ENCODE results near the gene SGTA.

The SGTA gene

DNA sequence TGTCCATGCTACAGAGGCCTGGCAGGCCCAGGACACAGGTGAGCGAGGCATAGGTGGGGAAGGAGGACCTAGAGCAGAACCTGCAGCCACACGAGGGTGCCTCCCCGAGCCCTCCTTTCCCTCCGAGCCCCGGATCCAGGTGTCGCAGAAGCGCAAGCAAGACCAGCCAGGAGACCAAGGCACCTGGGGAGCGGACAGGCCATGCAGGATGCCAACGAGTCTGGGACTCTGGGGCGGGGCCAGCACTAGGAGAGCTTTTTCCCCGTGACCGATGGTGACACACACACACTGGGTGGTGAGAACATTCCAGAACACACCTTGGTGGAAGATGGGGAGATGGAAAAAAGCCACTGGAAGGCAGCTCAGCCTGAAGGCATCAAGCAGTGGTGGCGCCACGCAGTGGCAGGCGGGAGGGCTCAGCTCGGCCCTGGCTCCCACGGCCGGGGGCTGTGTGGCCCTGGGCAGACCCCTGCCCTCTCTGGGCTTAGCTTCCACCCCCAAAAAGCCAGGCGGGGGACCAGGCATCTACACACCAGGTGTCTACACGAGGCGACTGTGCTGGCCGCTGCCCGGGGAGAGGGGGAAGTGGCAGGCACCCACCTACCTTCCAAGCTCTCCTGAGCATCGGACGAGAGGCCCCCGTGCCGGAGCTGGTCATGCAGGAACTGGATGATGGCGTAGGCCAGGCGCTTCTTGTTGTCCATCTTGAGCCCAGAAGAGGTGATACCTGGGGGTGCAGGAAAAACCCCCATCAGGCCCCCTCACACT is 14.5 kb downstream of the SGTA start:
- no peak for DNase-seq

DNA sequence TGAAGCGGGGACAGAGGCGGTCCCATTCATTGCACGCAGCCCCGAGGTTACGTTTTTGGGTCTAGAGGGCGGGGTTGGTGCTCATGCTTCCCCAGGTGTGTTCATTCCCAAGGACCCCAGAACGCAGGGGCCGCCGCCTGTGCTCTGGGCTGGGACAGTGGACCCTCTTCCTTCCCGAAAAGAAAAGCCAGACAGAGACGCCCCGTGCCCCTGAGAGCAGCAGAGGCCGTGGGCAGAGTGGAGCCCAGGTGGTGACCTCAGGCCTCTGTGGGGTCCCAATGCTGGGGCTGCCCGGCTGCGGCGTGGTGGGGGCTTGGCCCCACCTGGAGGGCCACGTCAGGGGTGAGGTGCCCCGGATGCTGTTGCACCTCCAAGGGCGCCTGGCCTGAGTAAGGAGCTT is 15.4 kb downstream of the SGTA start:
- no peak for DNase-seq

DNA sequence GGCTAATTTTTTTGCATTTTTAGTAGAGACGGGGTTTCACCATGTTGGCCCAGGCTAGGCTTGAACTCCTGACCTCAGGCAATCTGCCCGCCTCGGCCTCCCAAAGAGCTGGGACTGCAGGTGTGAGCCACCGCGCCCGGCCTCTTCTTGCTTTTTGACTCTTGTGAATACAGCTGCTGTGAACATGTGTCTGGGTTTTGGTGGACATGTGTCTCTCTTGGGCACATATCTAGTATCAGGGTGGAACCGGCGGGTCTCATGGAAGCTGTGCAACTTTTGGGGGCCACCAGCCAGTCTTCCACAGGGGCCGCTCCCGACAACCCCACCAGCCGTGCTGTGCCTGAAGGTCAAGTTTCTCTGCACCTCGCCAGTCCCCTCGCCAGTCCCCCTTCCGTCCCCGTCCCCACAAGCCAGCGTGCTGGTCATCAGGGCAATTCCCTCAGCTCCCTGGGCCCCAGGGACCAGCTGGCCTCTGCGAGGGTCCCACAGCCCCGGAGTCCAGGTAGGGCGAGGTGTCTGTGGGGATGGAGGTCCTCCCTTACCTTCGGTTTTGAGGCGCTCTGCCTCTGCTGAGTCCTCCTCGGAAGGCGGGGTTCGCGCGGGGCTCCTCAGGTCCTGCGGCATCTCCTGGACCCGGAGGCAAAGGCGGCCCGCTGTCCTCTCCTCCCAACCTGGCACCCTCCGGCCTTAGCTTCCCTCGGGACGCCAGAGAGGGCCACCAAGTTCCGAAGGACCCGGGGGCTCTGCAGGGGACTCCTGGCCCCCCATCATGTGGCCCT is 16.3 kb downstream of the SGTA start:
- no peak for DNase-seq

DNA sequence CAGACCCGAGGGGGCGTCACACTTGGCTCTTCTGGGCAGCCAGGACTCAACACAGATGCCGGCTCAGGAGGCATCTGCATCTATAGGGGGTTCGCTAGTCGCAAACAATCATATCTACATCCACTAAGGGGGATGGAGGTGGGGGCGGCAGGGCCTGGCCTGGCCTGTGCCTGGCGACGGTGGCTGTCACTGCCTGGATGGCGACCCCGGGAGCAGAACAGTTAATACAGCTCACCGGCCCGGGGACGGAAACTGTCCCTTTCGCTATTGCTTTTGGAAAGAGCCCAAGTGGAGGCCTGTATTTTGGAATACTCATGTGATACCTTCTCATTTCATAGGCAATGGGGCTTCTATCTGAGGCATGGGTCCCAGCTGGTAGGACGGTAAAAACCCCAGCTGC is 17.7 kb downstream of the SGTA start:
- DNase-seq = no peak

DNA sequence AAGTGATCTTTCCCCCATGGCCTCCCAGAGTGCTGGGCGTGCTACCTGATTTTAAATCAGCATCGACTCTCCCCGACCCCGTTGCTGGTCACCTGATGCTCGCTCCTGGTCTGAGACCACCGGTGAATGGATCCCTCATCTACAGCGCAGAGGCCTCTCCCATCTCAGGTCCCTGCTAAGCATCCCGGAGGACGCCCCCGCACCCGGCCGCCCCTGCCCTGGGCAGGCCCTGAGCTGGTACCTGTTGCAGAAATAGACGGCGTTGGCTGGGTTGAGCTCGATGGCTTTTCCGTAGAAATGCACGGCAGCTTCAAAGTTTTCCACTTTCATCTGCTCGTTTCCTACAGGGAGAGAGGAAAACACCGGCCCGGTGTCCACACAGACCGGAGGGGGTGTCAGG is 18.1 kb downstream of the SGTA start:
- DNase-seq = no peak

DNA sequence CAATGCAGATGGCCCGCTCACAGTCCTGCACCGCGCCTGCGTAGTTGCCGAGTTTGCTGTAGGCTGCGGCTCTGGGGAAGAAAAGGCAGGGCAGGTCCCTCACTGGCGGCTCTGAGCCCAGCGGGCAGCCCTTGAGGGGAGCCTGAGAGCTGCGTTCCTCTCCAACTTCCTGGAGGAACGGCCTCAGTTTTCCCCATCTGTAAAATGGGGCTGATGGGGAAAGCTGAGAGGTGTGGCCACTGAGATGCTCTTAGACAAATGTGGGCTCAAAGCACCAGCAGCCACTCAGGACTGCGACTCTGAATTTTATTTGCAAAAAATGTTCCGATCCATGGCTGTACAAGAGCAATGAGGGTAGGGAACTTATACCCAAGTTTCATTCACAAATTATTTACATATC is 19.4 kb downstream of the SGTA start:
- DNase-seq = no peak

DNA sequence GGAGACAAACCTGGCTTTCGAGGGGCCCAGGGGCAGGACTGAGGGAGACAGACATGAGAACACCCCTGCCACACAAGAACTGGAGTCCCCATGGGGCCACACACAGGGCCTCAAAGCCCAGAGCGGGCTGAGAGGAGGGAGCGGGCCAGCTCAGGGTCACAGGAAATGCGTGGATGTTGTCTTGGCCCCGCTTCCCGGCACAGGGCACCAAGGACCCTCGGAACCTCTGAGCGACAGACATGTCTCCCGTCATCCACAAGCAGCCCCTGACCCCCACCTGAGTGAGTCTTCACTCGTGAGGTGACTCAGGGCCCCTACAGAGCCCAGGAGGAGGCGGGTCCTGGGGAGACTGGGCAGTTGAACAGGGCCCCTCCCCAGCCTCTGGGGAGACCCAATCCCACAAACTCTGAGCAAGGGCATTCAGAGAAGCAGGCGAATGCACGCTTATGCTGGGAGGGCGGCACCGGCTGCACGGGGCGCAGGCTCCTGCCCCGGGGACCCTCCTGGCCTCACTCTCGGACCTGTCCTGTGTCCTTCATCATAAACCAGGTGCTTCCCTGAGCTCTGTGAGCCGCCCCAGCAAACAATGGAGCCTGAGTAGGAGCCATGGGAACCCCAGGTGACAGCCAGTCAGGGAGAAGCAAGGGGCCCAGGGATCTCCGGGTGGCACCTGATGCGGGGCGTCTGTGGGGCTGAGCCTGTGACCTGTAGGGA is 20.1 kb downstream of the SGTA start:
- no peak for DNase-seq

DNA sequence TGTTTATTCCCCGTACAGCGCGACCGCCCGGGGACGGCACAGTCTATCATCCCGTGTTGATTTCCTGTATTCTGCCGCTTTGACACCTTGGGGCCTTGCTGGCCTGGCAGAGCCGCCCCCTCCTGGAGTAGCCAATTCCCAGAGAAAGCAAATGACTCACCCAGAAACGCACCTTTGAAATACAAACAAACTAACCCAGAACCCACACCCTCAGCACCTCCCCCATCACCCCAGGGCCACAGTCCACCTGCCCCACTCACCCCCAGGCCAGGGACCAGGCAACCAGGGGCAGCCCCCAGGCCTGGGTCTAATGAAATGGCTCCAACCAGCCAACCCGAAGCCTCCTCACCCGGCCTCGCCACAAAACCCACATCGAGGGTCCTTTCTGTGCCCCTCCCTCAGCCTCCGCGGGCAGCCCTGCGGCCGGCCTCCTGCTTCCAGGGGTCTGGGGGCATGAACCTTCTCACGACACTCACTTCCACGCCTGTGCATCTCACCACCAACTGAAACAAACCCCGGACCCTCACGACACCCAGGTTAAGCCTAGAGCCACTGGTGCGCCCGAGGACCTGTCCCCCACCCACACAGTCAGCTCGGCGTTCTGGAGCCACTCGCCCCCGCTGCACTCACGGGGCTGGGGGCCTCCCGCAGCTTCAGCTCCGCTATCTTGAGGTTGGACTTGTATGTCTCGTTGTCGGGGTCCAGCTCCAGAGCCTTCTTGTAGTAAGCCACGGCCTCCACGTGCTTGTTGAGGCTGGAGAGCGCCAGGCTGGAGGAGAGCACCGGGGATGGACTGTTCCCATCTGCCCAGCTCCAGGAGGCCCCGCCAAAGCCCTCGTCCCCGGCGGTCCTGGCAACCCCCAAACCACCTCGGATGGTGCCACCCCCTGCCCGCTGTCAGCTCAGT is 20.9 kb downstream of the SGTA start:
- DNase-seq = no peak

DNA sequence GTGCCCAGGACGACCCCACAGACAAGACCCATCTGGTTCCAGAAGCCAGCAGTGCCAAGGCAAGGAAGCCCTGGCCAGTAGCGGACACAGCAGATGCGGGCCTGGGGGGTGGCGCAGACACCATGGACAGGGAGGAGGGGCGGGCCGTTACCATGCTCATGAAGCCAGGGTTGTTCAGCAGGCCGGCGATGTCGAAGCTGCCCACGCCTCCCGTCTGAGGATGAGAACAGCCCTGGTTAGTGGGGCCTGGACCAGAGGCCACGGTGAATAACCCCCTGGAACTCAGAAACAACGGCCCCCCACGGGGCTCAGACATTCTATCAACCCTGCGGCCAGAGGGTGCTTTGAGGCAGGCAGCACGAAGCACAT is 21.8 kb downstream of the SGTA start:
- DNase-seq = no peak

DNA sequence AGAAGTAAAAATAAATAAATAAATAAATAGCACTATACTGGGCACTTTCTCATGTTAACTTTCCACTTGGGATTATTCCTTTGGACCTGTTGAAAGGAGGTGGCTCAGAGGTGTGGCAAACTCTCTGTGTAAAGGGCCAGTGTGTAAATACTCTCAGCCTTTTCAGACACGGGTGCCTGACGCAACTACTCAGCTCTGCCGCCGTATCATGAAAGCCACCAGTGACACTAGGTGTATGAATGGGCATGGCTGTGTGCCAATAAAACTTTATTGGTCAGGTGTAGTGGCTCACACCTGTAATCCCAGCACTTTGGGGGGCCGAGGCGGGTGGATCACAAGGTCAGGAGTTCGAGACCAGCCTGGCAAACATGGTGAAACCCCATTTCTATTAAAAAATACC is 23.1 kb downstream of the SGTA start:
- DNase-seq = no peak

DNA sequence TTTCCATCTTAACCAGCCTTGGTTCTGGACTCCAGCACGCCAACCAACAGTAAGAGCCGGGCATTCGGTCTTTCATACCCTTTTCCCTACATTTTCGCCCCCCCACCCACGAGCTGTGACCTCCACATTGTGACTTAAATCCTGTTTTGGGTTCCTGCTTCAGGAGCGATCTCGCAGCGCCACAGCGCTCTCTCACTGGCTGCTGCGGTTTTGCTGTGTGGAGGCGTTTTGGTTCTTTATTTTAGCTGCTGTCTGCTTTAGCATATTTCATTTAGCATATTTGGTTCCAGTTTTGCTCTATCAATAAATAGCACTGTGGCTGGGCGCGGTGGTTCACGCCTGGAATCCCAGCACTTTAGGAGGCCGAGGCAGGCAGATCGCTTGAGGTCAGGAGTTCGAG is 23.7 kb downstream of the SGTA start:
- no peak for DNase-seq

DNA sequence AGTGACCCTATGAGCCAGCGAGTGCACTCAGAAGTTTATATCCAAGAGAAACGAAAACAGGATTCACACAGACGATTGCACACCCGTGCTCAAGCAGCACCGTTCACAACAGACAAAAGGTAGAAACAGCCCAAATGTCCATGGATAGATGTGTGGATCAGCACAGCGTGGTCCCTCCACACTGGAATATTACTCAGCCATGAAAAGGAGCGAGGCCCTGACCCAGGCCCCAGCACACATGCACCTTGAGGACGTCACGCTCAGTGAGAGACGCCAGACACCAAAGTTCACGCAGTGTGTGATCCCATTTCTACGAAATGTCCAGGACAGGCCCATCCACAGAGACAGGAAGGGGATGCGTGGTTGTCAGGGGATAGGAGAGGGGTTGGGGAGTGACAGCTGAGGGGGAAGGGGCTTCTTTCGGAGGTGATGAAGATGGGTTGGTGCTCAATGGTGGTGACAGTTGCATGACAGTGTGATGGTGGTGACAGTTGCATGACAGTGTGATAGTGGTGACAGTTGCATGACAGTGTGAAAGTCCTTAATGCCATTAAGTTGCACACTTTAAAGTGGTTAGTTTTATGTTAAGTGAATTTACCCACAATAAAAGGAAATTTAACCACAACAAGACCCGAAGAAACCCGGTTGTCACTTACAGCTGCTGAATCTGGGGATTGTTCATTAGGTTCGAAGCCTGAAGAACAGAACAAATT is 24.3 kb downstream of the SGTA start:
- no peak for DNase-seq

DNA sequence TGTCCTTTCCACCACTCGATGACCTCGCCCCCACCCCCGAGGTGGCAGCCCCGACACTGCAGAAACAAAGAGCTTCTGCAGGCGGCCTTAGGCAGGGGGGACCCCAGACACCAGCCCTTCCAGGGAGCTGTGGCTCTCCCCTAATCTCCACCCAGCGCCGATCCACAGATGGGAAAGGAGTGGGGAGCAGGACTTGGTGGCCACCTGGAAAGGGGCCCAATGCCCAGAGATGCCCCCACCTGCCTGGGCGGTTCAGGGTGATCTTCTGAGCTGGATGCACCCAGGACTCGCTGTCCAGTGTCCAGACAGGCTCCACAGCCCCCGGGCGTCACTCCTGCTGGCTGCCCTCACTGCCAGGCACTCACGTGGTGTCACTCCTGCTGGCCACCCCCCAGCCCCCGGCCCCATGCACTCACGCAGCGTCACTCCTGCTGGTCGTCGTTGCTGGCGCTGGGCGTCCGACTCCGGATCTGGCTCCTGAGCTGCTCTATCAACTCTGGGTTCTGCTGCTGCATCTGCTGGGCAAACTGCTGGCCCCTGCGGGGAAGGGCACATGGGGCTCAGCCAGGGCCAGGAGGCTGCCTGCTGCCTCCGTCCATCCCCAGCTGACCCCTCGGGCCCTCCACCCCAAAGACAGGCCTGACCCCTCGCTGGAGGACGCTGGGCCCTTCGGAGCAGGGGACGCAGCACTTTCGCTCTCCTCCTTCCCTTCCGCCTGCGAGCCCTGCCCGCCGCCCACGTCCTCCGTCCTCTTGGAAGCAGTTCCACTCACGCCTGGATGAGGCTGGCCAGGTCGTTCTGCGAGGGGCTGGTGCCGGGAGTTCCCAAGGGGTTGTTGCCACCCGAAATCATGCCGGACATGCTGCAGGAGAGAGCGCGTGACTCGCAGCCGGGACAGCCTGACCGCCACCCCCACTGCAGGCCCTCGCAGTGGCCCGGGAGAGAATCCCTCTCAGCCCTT is 25.9 kb downstream of the SGTA start:
- no peak for DNase-seq

DNA sequence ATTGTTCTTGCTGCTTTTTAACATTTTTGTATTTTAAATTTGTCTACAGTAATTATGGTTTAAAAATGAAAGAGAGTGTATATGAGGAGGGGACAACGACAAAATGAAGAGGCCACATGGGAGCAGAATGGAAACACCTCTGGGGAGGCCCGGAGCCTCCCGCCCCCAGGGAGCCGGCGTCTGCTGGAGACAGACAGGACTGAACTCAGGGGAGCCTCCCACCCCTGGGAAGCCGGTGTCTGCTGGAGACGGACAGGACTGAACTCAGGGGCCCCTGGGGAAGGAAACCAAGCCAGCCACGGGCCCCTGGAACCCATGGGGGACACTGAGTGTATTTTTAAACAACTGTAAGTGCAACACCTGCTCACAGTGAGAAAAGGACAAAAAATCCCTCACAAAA is 26.6 kb downstream of the SGTA start:
- no peak for DNase-seq

DNA sequence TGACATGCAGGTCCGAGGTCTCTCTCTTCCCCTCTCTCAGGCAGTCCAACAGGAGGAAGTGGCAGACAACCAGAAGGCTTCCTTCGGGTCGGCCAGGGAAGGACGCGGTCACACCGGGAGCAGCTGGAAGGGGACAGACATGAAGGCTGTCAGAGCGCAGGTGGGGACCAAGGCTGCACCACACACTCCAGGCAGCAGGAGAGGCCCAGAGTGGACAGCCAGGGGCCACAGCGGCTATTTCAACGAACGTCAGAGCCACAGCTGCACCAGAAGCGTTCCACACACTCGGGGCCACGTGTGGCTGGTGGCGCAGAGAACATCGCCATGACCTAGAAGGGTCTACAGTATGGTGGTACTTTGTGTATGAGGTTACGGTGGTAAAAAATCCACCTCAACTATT is 27.3 kb downstream of the SGTA start:
- DNase-seq = no peak

DNA sequence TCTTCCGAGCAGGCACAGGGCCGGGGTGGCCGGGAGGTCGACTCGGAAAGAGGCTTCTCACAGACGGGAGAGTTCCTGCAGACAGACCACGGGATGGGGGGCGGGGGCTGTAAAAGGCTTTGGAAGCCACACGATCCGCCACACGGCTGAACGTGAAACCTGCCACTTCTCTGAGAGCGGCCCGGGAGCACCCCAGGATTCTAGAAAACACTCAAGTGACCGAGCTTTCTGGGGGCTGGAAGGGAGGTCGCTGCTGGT is 27.7 kb downstream of the SGTA start:
- DNase-seq = no peak

DNA sequence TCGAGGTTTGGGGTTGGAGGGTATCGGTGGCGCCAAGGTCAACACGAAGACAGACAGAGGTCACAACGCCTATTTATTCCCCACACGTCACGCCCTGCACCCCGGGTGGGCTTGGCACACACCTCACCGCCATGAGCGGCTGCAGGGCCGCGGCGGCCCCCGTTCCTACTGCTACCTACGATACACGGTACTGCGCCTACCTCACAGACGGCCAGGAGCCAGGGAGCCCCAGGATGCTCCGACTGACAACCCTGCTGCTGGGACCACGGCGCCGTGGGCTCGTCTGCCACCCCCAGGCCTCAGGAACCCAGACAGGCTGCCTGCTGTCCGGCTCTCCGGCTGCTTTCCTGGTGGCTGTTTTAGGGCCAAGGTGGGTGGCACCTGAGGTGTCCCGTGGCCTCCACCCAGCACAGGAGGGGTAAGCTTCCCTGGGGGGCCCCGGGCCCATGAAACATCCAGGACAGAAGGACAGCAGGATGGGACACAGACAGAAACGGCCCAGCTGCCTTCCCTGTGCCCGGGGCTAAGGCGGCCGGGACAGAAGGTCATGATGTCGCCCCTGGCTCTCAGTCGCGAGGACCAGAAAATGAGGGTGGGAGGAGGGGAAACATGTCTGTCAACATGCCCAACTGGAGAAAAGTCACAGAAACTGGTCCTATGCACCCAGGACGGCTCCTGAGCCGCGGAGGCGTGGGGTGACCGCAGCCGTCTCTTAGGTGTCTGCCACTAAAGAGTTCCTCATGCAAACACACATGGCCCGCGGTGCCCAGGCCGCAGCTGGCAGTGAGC is 28.2 kb downstream of the SGTA start:
- no peak for DNase-seq

DNA sequence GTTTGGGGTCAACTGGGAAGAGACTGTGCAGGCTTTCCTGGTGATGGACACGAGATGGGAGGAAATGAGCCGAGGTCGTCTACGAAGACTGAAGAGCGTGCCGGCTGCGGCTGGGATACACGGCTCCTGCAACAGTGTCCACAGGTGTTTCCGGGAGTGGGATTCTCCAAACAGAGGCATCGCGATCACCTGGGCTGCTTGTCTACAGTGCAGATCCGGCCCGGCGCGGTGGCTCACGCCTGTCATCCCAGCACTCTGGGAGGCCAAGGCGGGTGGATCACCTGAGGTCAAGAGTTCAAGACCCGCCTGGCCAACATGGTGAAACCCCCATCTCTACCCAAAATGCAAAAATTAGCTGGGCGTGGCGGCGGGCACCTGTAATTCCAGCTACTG is 31.6 kb downstream of the SGTA start:
- DNase-seq = no peak

DNA sequence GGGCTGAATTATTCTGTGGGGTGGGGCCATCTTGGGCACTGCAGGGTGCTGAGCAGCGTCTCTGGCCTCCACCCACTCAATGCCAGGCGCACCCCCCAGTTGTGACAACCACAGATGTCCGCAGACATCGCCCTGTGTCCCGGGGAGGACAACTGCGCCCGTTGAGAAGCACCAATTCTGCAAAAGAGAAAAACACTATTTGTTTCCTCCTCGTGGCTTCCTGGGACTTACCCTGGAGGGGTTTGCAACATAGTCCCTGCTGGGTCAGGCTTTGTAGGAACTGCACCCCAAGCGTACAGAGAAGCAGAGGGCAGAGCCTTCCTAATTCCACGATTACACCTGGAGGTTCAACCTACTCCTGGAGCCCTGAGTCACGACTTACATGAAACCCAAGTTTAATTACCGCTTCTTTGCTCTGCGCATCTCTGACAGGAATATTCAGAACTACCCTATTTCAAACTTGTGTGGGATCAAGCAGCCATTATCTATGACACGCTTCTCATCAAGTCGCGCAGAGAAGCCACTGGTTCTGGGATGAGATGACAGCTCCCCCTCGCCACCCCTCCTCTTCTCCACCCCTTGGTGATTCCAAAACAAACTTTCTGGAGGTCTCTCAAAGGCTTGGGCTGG is 32.1 kb downstream of the SGTA start:
- DNase-seq = no peak

DNA sequence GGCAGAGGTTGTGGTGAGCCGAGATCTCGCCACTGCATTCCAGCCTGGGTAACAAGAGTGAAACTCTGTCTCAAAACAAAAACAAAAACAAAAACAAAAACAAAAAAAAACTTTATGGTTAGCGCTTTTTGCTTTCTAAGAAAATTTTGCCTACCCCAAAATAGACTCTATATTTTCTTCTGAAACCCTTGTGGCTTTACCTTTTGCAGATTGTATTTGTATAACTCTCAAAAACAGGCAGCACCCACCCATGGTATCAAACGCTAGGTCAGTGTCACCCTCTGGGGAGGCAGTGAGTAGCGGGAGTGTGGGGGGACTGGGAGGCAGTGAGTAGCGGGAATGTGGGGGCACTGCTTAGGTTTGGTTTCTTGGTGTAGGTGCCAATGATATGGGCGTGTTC is 35.7 kb downstream of the SGTA start:
- no peak for DNase-seq
